Subcutaneous abdominal adipose tissue (tissue), 5 donors: ENCODE measurements around the gene TULP4.

Source experiments
- H3K27ac ChIP-seq: one replicate; pipeline ENCODE4 v1.7.0; 2013; ENCODE audit warnings: low read depth, mild to moderate bottlenecking, inconsistent platforms, low read length, moderate library complexity
- H3K27me3 ChIP-seq, 5 donors: one replicate each; pipeline ENCODE4 v1.7.0; 2013; ENCODE audit warnings: low read length in 5 of 5, inconsistent platforms in 1 of 5; ENCODE audit not compliant: control insufficient read depth in 5 of 5, insufficient read depth in 4 of 5
- H3K36me3 ChIP-seq, 5 donors: one replicate each; pipeline ENCODE4 v1.7.0; 2013; ENCODE audit warnings: low read length in 5 of 5; ENCODE audit not compliant: control insufficient read depth in 5 of 5, insufficient read depth in 5 of 5
- H3K4me1 ChIP-seq, 5 donors: one replicate each; pipeline ENCODE4 v1.7.0; 2013; ENCODE audit warnings: low read length in 5 of 5, mild to moderate bottlenecking in 3 of 5, moderate library complexity in 1 of 5; ENCODE audit not compliant: control insufficient read depth in 5 of 5, insufficient read depth in 5 of 5
- H3K4me3 ChIP-seq, 5 donors: one replicate each; pipeline ENCODE4 v1.7.0; 2013; ENCODE audit warnings: low read length in 5 of 5, low read depth in 1 of 5
- H3K9ac ChIP-seq, 5 donors: one replicate each; pipeline ENCODE4 v1.7.0; 2013; ENCODE audit warnings: low read length in 5 of 5, mild to moderate bottlenecking in 4 of 5, moderate library complexity in 3 of 5
- H3K9me3 ChIP-seq, 5 donors: one replicate each; pipeline ENCODE4 v1.7.0; 2013; ENCODE audit warnings: low read length in 5 of 5; ENCODE audit not compliant: control insufficient read depth in 5 of 5
- donor health status: healthy.
- donor health status: healthy.
- donor health status: healthy.
- donor health status: healthy.
- donor health status: healthy.

The TULP4 gene

DNA sequence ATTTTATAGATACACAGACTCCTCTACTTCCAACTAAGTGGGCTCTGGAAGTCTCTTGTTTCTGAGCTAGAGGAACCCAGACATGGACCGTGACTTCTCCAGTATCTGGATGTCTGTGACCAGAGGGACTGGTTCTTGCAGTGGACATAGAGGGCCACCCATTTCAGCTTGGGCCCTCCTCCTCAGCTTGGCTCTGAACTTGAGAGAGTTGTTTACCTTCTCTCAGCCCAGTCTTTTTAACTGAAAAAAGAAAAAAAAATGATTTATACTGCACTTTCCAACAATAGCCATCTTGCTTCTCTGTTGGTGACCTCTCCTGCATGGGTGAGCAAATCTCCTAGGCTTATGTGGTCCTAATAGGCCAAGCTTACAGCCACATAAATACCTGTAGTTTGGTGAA, 187.3 kb downstream of the TULP4 start:
- Histone ChIP-seq H3K9ac (no peak overlapping the region), H3K36me3 (peaks cover 4 to 62% (median 55%) of the 10 kb centered on the region in 5 donors), H3K27ac (no peak overlapping the region), H3K27me3 (no peaks in the 10 kb centered on the region), H3K9me3 (no peaks in the 10 kb centered on the region), H3K4me1 (no peaks in the 10 kb centered on the region), H3K4me3 (no peak overlapping the region)

DNA sequence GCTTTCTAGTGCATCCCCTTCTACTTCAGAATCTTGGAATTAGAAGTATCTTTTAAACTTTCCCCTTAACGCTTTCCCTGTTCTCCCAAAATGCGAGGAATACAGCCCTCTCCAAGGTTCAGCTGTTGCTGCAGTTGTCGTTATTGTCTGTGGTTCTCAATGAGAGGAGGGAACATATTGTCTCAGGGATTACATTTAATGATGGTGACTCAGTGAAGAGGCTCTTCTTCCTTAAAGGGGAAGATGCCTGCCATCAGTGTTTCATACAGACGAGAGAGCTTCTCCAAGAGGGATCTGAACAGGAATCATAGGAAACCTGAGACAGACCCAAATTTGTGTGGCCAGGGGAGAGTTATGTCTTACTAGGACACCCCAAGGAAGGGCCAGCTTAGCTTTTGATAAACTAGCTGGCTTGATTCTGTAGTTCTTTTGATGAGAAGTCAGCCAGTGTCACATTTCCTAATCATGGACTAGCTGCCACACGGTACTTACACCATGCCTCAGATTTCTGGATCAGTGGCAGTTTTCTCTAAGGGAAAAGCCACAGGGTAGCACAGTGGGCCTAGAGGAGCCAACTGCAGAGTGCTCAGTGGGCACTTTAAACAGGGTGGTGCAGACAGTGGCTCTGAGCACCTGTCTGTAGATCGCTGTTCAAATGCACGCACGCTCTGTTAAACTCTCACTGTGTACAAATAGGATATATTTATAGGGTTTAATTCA, 187.9 kb downstream of the TULP4 start:
- peaks cover 4 to 64% (median 56%) of the 10 kb centered on the region in 5 donors for H3K36me3 ChIP-seq
- no peaks in the 10 kb centered on the region for H3K27me3 ChIP-seq
- no peak overlapping the region for H3K9ac ChIP-seq
- no peaks in the 10 kb centered on the region for H3K9me3 ChIP-seq
- H3K4me1 ChIP-seq, result no peaks in the 10 kb centered on the region
- no peak overlapping the region for H3K27ac ChIP-seq
- no peak overlapping the region for H3K4me3 ChIP-seq

DNA sequence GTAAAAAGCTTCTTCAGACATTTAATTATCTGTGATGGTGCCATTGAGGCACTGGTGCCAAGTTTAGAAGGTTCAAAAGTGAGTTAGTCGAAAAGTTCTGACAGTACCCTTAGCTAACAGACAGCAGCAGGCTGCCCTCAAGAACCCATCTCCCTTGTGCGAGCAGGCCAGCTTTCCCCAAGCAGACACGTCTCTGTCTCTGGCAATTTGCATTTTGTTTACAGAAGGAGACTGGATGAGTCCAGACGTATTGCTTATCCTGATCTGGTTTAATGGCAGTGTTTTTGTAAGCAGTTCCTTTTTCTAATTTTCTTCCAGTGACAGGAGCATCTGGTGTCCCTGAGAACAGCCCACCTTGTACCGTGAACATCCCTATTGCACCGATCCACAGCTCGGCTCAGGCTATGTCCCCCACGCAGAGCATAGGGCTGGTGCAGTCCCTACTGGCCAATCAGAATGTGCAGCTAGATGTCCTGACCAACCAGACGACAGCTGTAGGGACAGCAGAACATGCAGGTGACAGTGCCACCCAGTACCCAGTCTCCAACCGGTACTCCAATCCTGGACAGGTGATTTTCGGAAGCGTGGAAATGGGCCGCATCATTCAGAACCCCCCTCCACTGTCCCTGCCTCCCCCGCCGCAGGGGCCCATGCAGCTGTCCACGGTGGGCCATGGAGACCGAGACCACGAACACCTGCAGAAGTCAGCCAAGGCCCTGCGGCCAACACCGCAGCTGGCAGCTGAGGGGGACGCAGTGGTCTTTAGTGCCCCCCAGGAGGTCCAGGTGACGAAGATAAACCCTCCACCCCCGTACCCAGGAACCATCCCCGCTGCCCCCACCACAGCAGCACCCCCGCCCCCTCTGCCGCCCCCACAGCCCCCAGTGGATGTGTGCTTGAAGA, 189.3 kb downstream of the TULP4 start:
- H3K27ac ChIP-seq, result no peak overlapping the region

DNA sequence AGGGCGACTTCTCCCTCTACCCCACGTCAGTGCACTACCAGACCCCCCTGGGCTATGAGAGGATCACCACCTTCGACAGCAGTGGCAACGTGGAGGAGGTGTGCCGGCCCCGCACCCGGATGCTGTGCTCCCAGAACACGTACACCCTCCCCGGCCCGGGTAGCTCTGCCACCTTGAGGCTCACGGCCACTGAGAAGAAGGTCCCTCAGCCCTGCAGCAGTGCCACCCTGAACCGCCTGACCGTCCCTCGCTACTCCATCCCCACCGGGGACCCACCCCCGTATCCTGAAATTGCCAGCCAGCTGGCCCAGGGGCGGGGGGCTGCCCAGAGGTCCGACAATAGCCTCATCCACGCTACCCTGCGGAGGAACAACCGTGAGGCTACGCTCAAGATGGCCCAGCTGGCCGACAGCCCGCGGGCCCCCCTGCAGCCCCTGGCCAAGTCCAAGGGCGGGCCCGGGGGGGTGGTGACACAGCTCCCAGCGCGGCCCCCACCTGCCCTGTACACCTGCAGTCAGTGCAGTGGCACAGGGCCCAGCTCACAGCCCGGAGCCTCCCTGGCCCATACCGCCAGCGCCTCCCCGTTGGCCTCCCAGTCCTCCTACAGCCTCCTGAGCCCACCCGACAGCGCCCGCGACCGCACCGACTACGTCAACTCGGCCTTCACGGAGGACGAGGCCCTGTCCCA, 190.1 kb downstream of the TULP4 start:
- Histone ChIP-seq H3K27ac (no peak overlapping the region), H3K4me1 (no peaks in the 10 kb centered on the region), H3K4me3 (no peak overlapping the region), H3K9me3 (no peaks in the 10 kb centered on the region), H3K9ac (no peak overlapping the region), H3K36me3 (peaks cover 9 to 74% (median 61%) of the 10 kb centered on the region in 5 donors), H3K27me3 (no peaks in the 10 kb centered on the region)

More for the DNA sequence above, 189.3 kb downstream of the TULP4 start:
- Histone ChIP-seq H3K9ac (no peak overlapping the region), H3K4me3 (no peak overlapping the region), H3K36me3 (peaks cover 4 to 66% (median 55%) of the 10 kb centered on the region in 5 donors), H3K27me3 (no peaks in the 10 kb centered on the region), H3K4me1 (no peaks in the 10 kb centered on the region), H3K9me3 (no peaks in the 10 kb centered on the region)

DNA sequence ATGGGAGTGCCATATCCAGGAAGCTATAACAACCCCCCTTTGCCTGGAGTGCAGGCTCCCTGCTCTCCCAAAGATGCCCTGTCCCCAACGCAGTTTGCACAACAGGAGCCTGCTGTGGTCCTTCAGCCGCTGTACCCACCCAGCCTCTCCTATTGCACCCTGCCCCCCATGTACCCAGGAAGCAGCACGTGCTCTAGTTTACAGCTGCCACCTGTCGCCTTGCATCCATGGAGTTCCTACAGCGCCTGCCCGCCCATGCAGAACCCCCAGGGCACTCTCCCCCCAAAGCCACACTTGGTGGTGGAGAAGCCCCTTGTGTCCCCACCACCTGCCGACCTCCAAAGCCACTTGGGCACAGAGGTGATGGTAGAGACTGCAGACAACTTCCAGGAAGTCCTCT, 191.0 kb downstream of the TULP4 start:
- Histone ChIP-seq H3K27me3 (no peaks in the 10 kb centered on the region), H3K27ac (no peak overlapping the region), H3K9me3 (no peaks in the 10 kb centered on the region), H3K9ac (no peak overlapping the region), H3K4me3 (no peak overlapping the region), H3K4me1 (no peaks in the 10 kb centered on the region), H3K36me3 (peaks cover 9 to 73% (median 60%) of the 10 kb centered on the region in 5 donors)

DNA sequence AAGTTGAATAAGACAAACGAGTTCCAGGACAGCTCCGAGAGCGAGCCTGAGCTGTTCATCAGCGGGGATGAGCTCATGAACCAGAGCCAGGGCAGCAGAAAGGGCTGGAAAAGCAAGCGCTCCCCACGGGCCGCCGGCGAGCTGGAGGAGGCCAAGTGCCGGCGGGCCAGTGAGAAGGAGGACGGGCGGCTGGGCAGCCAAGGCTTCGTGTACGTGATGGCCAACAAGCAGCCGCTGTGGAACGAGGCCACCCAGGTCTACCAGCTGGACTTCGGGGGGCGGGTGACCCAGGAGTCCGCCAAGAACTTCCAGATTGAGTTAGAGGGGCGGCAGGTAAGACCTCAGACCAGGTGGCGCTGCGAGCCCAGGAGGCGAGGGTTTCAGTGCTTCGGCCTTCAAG, 191.6 kb downstream of the TULP4 start:
- H3K4me3 ChIP-seq, result no peak overlapping the region
- no peaks in the 10 kb centered on the region for H3K27me3 ChIP-seq
- no peaks in the 10 kb centered on the region for H3K4me1 ChIP-seq
- no peak overlapping the region for H3K9ac ChIP-seq
- H3K9me3 ChIP-seq, result no peaks in the 10 kb centered on the region
- H3K36me3 ChIP-seq, result peaks cover 9 to 68% (median 54%) of the 10 kb centered on the region in 5 donors
- no peak overlapping the region for H3K27ac ChIP-seq

DNA sequence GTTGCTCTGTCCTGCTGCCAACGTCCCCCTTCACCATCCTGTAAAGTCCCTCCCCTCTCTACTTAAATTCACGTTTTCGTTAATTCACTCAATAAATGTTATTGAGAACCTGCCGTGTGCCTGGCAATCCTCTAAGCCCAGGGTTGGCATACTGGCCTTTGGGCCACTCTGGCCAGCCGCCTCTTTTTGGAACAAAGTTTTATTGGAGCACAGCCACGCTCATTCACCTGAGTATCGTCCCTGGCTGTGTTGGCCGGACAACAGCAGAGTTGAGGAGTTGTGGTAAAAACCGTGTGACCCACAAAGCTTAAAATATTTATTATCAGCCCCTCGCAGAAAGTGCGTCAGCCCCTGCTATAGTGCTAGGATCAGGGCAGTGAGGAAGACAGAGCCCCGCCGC, 192.9 kb downstream of the TULP4 start:
- H3K27me3 ChIP-seq, result no peaks in the 10 kb centered on the region
- H3K27ac ChIP-seq, result no peak overlapping the region
- no peak overlapping the region for H3K4me3 ChIP-seq
- H3K9me3 ChIP-seq, result no peaks in the 10 kb centered on the region
- no peak overlapping the region for H3K9ac ChIP-seq
- H3K36me3 ChIP-seq, result peaks cover 5 to 55% (median 40%) of the 10 kb centered on the region in 5 donors
- H3K4me1 ChIP-seq, result no peaks in the 10 kb centered on the region

DNA sequence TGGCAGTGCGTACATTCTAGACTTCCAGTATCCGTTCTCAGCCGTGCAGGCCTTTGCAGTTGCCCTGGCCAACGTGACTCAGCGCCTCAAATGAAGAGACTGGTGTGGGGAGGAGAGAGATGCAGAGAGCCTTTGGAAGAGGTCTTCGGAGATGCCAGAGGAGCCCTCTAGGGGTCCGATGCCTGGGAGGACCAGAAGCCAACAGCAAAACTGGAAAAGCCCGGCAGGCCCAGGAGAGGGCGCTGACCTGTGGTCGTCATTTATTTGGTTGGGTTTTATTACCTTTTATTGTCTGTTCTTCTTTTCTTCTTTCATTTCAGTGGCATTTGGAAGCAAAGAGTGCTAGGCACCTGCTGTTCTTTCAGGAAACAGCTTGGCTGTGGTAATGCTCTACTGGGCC, 194.3 kb downstream of the TULP4 start:
- H3K36me3 ChIP-seq, result peaks cover 5 to 45% (median 33%) of the 10 kb centered on the region in 5 donors
- no peak overlapping the region for H3K9ac ChIP-seq
- no peaks in the 10 kb centered on the region for H3K4me1 ChIP-seq
- H3K4me3 ChIP-seq, result no peak overlapping the region
- no peaks in the 10 kb centered on the region for H3K9me3 ChIP-seq
- no peaks in the 10 kb centered on the region for H3K27me3 ChIP-seq
- no peak overlapping the region for H3K27ac ChIP-seq

DNA sequence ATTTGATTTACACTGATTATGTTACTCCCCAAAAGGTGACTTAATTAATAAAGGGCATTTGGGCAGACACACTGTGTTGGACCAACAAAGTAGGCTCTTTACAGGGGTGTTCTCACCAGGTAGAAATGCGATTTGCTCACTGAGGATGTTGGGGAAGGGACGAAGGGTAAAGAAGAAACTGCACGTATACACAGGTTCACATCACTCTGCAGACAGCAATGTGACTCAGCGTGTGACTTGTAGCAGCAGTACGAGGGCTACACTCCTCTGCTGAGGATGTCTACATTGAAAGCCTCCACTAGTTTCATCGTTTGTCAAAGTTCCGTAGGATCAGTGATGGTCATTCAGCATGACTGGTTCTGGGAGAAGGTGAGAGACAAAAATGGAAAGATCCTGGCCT, 194.9 kb downstream of the TULP4 start:
- no peaks in the 10 kb centered on the region for H3K9me3 ChIP-seq
- H3K4me3 ChIP-seq, result no peak overlapping the region
- H3K27me3 ChIP-seq, result no peaks in the 10 kb centered on the region
- peaks cover 5 to 40% (median 27%) of the 10 kb centered on the region in 5 donors for H3K36me3 ChIP-seq
- H3K9ac ChIP-seq, result no peak overlapping the region
- no peak overlapping the region for H3K27ac ChIP-seq
- H3K4me1 ChIP-seq, result no peaks in the 10 kb centered on the region

DNA sequence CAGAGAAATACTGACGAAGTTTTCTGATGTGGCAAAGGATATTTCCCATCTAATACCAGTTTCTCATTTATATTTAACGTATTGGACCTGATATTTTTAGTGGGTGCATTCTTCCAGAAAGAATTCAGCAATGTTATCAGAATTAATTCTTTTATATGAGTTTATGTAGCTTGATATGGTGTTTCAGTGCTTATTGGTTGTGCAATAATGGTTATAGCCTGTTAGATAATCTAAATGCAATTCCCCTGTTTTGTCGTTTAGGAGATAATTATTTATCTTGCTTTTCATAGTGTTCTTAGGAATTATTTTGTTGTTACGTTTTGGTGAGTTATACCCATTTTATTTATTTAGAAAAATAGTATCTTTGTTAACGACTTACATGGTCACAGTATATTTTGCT, 196.2 kb downstream of the TULP4 start:
- Histone ChIP-seq H3K4me3 (no peak overlapping the region), H3K9ac (no peak overlapping the region)

More for the DNA sequence above, 196.2 kb downstream of the TULP4 start:
- H3K27ac ChIP-seq, result no peak overlapping the region
- H3K9me3 ChIP-seq, result no peaks in the 10 kb centered on the region
- H3K36me3 ChIP-seq, result peaks cover 5 to 28% (median 20%) of the 10 kb centered on the region in 5 donors
- no peaks in the 10 kb centered on the region for H3K4me1 ChIP-seq
- H3K27me3 ChIP-seq, result no peaks in the 10 kb centered on the region
